GM18907 (cell line): ENCODE data around the gene UROC1.

Experiments
- ATAC-seq: cut with Tn5 transposase; IDR thresholded peaks from one replicate; pipeline ENCODE4 v1.9.1; 2021; ENCODE audit warnings: mild to moderate bottlenecking, moderate library complexity; ENCODE audit not compliant: unreplicated experiment

UROC1 gene

GRCh38 chr3:126464997-126465396 lies 52.6 kb downstream of the UROC1 start:
- ATAC-seq: no peak

- no peak for ATAC-seq
These were observed 53.1 kb downstream of the UROC1 start for GRCh38 chr3:126464494-126464893.

- ATAC-seq: no peak
These were observed 53.5 kb downstream of the UROC1 start for GRCh38 chr3:126464093-126464492.

- ATAC-seq: no peak
These were observed 54.1 kb downstream of the UROC1 start for GRCh38 chr3:126463521-126463920.

GRCh38 chr3:126461450-126462070 lies 56.0 kb downstream of the UROC1 start:
- ATAC-seq: no peak

GRCh38 chr3:126460381-126460780 lies 57.2 kb downstream of the UROC1 start:
- ATAC-seq: no peak

GRCh38 chr3:126459763-126460127 lies 57.8 kb downstream of the UROC1 start:
- ATAC-seq: no peak

GRCh38 chr3:126459111-126459762 lies 58.3 kb downstream of the UROC1 start:
- no peak for ATAC-seq

- ATAC-seq: no peak
These were observed 60.7 kb downstream of the UROC1 start for GRCh38 chr3:126456766-126457388.

GRCh38 chr3:126456211-126456610 lies 61.4 kb downstream of the UROC1 start:
- ATAC-seq: no peak

- ATAC-seq: no peak
These were observed 63.0 kb downstream of the UROC1 start for GRCh38 chr3:126454437-126455198.

- ATAC-seq: no peak
These were observed 63.5 kb downstream of the UROC1 start for GRCh38 chr3:126454025-126454424.

GRCh38 chr3:126452213-126452612 lies 65.4 kb downstream of the UROC1 start:
- no peak for ATAC-seq

- no peak for ATAC-seq
These were observed 66.1 kb downstream of the UROC1 start for GRCh38 chr3:126451511-126451910.

GRCh38 chr3:126450744-126451143 lies 66.8 kb downstream of the UROC1 start:
- ATAC-seq: no peak

- no peak for ATAC-seq
These were observed 67.4 kb downstream of the UROC1 start for GRCh38 chr3:126450219-126450618.

- ATAC-seq: no peak
These were observed 67.9 kb downstream of the UROC1 start for GRCh38 chr3:126449621-126450051.

GRCh38 chr3:126448893-126449180 lies 68.7 kb downstream of the UROC1 start:
- ATAC-seq: no peak

- ATAC-seq: no peak
These were observed 69.3 kb downstream of the UROC1 start for GRCh38 chr3:126448136-126448892.

GRCh38 chr3:126447456-126448106 lies 70.0 kb downstream of the UROC1 start:
- ATAC-seq: no peak

GRCh38 chr3:126446791-126447190 lies 70.8 kb downstream of the UROC1 start:
- ATAC-seq: no peak
